Kidney (tissue), 14 donors: ENCODE data around the gene GPR148. TPM values are rescaled to one million over a fixed set of nuclear protein-coding genes. Genes with fewer than 3 reads are reported as not detected.

Source experiments
- DNase-seq, 5 donors: peaks; one replicate each; pipeline ENCODE4 v3.0.0-alpha.2; 2013 to 2020
- FAIRE-seq: peaks from 2 replicates; lab custom pipeline; 2012; peaks lifted over from hg19 to GRCh38; lab: Jason Lieb, UNC
- H3K27ac ChIP-seq, 2 donors: one replicate each; pipeline ENCODE4 v1.7.0; 2013; ENCODE audit warnings: low read depth in 2 of 2, low read length in 2 of 2, inconsistent platforms in 1 of 2
- H3K27me3 ChIP-seq: one replicate; pipeline ENCODE4 v1.7.1; 2013; ENCODE audit warnings: low read length, inconsistent platforms; ENCODE audit not compliant: control insufficient read depth, insufficient read depth
- H3K36me3 ChIP-seq, 3 donors: one replicate each; pipeline versions ENCODE4 v1.7.0 to v1.7.1; 2013; ENCODE audit warnings: low read length in 3 of 3, control low read depth in 1 of 3, inconsistent platforms in 1 of 3; ENCODE audit not compliant: insufficient read depth in 3 of 3, control insufficient read depth in 2 of 3
- H3K4me1 ChIP-seq, 3 donors: one replicate each; pipeline versions ENCODE4 v1.7.0 to v1.7.1; 2013; ENCODE audit warnings: low read length in 3 of 3, inconsistent platforms in 1 of 3, low read depth in 1 of 3; ENCODE audit not compliant: control insufficient read depth in 2 of 3, insufficient read depth in 2 of 3
- H3K4me3 ChIP-seq, 3 donors: one replicate each; pipeline versions ENCODE4 v1.7.0 to v1.8.1; 2013; ENCODE audit warnings: low read length in 3 of 3, control low read depth in 1 of 3, inconsistent platforms in 1 of 3
- H3K9ac ChIP-seq, 3 donors: one replicate each; pipeline versions ENCODE4 v1.7.0 to v1.7.1; 2013; ENCODE audit warnings: low read length in 3 of 3, control low read depth in 1 of 3, inconsistent platforms in 1 of 3
- H3K9me3 ChIP-seq, 3 donors: one replicate each; pipeline versions ENCODE4 v1.7.0 to v1.7.1; 2013; ENCODE audit warnings: low read length in 3 of 3, control low read depth in 1 of 3, inconsistent platforms in 1 of 3; ENCODE audit not compliant: control insufficient read depth in 2 of 3, insufficient read depth in 1 of 3
- CTCF ChIP-seq: IDR thresholded peaks from 3 replicates; pipeline ENCODE4 v1.5.1; 2012; ENCODE audit warnings: mild to moderate bottlenecking, moderate library complexity, borderline replicate concordance; ENCODE audit not compliant: insufficient read depth; ENCODE audit errors: extremely low read depth
- intact Hi-C: fragments of 100-400 bp; cut with DNase I; formaldehyde crosslinking; loops from one replicate; pipeline ENCODE4 v1.11.1; 2022
- polyA plus RNA-seq: library from polyadenylated mRNA; stranded (reverse); fragments of 350-450 nt; fragmentation: Illumina TruSeq; extraction: RNeasy Lipid Tissue Mini Kit (QIAGEN cat#74804); gene quantifications from one replicate; pipeline ENCODE4 v1.2.3, GENCODE V29; 2014; ENCODE audit warnings: low read depth, low replicate concordance; ENCODE audit not compliant: insufficient read depth
- total RNA-seq: library from RNA; stranded (reverse); fragmentation: NEBNext Ultra II Directional; extraction: Animal tissue kit (Norgen Biotek cat#: 25700); gene quantifications from one replicate; pipeline ENCODE4 v1.2.1, GENCODE V29; 2021
- donor health status: control.
- donor health status: control.
- donor health status: control.
- donor health status: control.
- donor health status: control.
- donor health status: DM: yes; HTN: yes; CAD: no.
- donor health status: Normal renal cell carcinoma (clear cell type).

Gene GPR148
- total and polyA plus RNA-seq, 2 donors from 2014 or later, result not detected

GRCh38 chr2:130767408-130767775 lies 38.5 kb downstream of the GPR148 start:
- no peak for FAIRE-seq
- Histone ChIP-seq H3K27ac (no peak overlapping the region), H3K9ac (no peak overlapping the region), H3K27me3 (no peaks in the 10 kb centered on the region), H3K36me3 (no peaks in the 10 kb centered on the region), H3K4me1 (no peaks in the 10 kb centered on the region), H3K9me3 (no peaks in the 10 kb centered on the region), H3K4me3 (no peak overlapping the region)
- TF ChIP-seq CTCF, result no peak
- DNase-seq, result peak in 1 of 5 donors; percentile 43
- intact Hi-C loops, result no loop called here

GRCh38 chr2:130768191-130768855 lies 39.5 kb downstream of the GPR148 start:
- TF ChIP-seq CTCF, result no peak
- Histone ChIP-seq H3K36me3 (no peaks in the 10 kb centered on the region), H3K27me3 (no peaks in the 10 kb centered on the region), H3K4me1 (no peaks in the 10 kb centered on the region), H3K9ac (no peak overlapping the region), H3K4me3 (no peak overlapping the region), H3K27ac (no peak overlapping the region), H3K9me3 (peaks cover 0 to 2% (median 0%) of the 10 kb centered on the region in 3 donors)
- peak in 1 of 5 donors; percentile 56 for DNase-seq
- intact Hi-C loops, result no loop called here
- FAIRE-seq, result no peak

GRCh38 chr2:130769343-130769907 lies 40.6 kb downstream of the GPR148 start:
- intact Hi-C loops, result no loop called here
- Histone ChIP-seq H3K27me3 (no peaks in the 10 kb centered on the region), H3K9ac (no peak overlapping the region), H3K9me3 (peaks cover 0 to 2% (median 0%) of the 10 kb centered on the region in 3 donors), H3K4me1 (no peaks in the 10 kb centered on the region), H3K4me3 (no peak overlapping the region), H3K27ac (no peak overlapping the region), H3K36me3 (no peaks in the 10 kb centered on the region)
- DNase-seq, result peak in 1 of 5 donors; percentile 19
- no peak for FAIRE-seq
- TF ChIP-seq CTCF, result no peak
